A549 (cell line): Measurements from ENCODE around the gene DCBLD1.

ENCODE experiments used
- BHLHE40 ChIP-seq: IDR thresholded peaks from 2 replicates; pipeline ENCODE4 v1.6.1; 2012; ENCODE audit warnings: low read depth, low read length, inconsistent platforms
- CHD2 ChIP-seq: fragments of 150-350 bp; IDR thresholded peaks from 2 replicates; pipeline ENCODE4 v1.6.1; 2014; ENCODE audit warnings: low read length; ENCODE audit not compliant: partially characterized antibody
- CHD4 ChIP-seq: fragments of 200-600 bp; sonication (generic); IDR thresholded peaks from 2 replicates; pipeline ENCODE4 v1.6.1; 2016; ENCODE audit warnings: antibody characterized with exemption, mild to moderate bottlenecking, borderline replicate concordance
- CTCF ChIP-seq: fragments of >200 bp; sonication (Bioruptor Twin); formaldehyde crosslinking; IDR thresholded peaks from 3 replicates; pipeline ENCODE4 v1.5.1; 2016
- ELK1 ChIP-seq: fragments of 150-350 bp; IDR thresholded peaks from 2 replicates; pipeline ENCODE4 v1.6.1; 2014; ENCODE audit warnings: low read depth, mild to moderate bottlenecking, low read length
- EP300 ChIP-seq, 2 experiments: fragments of >200 bp; sonication (Bioruptor Twin); formaldehyde crosslinking; IDR thresholded peaks; 2 replicates in 1 of 2; 3 replicates in 1 of 2; pipeline ENCODE4 v1.6.1; 2016 to 2017
- MAX ChIP-seq: IDR thresholded peaks from 2 replicates; pipeline ENCODE4 v1.6.1; 2012
- POLR2A ChIP-seq: IDR thresholded peaks from 2 replicates; pipeline ENCODE4 v1.6.1; 2012; ENCODE audit warnings: mild to moderate bottlenecking, low read length
- RFX5 ChIP-seq: fragments of 450-650 bp; IDR thresholded peaks from 2 replicates; pipeline ENCODE4 v1.7.1; 2014; ENCODE audit warnings: antibody characterized with exemption, mild to moderate bottlenecking, moderate library complexity
- RNF2 ChIP-seq: fragments of 200-600 bp; sonication (generic); IDR thresholded peaks from 2 replicates; pipeline ENCODE4 v1.6.1; 2016; ENCODE audit warnings: low read depth, mild to moderate bottlenecking, antibody characterized with exemption, moderate library complexity, borderline replicate concordance

DNA sequence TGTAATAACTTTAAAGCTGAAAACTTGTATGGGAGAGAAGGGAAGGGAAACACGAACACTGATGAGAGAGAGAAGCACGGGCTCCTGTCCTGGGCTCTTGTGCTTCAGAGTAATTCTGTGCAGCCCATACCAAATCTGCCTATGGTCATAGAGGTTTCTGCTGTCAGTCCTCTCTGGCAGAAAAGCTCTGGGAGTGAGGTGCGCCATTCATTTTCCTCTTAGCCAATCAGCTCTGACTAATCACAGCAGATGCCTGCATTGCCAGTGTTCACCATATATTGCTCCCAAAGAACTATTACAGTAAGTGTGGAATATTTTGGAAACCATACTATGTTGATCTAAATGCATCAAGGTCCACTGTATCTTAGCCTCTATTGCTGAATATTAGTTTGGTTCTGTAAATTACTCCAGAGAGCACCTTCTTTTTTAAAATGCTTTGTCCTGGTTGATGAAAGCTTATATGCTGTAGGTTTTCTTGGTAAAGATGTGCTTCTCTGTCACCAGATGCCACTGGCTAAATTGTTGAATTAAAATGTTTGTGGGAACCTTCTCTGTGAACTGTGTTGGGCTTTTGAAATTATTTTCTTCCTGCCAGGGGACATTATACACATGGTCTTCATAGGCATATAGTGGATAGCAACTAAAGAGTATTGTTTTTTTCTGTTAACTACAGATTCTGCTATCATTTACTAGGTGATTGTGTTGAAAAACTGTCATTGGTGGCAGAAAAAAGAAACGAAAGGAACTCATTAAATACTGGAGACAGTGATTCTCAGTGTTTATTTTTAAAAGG, 38.3 kb downstream of the DCBLD1 start:
- TF ChIP-seq RFX5 (no peak), POLR2A (no peak), RNF2 (no peak), CHD2 (no peak), CTCF (no peak), CHD4 (no peak), MAX (no peak), BHLHE40 (no peak), ELK1 (no peak), EP300 (IDR thresholded peaks at IDR 0.05) (no peak)
